Activated CD8-positive, alpha-beta T cell treated with anti-CD3 and anti-CD28 coated beads, Interleukin-2, amount 10 ng/mL, durations not matched to agents 7 days and 5 days (primary cell): Measurements from ENCODE around the gene BCL2L12. TPM values are rescaled to one million over a fixed set of nuclear protein-coding genes. Genes with fewer than 3 reads are reported as not detected.

Source experiments
- ATAC-seq: fragments of 150-1000 bp; cut with Tn5 transposase; one replicate; pipeline ENCODE4 v1.10.0; 2021; ENCODE audit warnings: moderate library complexity
- CTCF ChIA-PET: fragments of 350-600 bp; sonication (Branson Sonifier 250); formaldehyde crosslinking; loops from one replicate; lab custom pipeline; 2021; ENCODE audit warnings: antibody characterized with exemption; lab: Charles Lee
- POLR2A ChIA-PET: fragments of 350-600 bp; sonication (Branson Sonifier 250); formaldehyde crosslinking; loops from one replicate; lab custom pipeline; 2021; ENCODE audit warnings: antibody characterized with exemption; lab: Charles Lee
- DNase-seq: peaks from one replicate; pipeline ENCODE4 v3.0.0-alpha.2; 2020
- H3K27ac Mint-ChIP-seq: one replicate; pipeline ENCODE4 v1.8.0; 2021; ENCODE audit warnings: mild to moderate bottlenecking, mixed read lengths
- H3K27me3 Mint-ChIP-seq: one replicate; pipeline ENCODE4 v1.8.0; 2021; ENCODE audit warnings: low read depth, mixed read lengths
- H3K36me3 Mint-ChIP-seq: one replicate; pipeline ENCODE4 v1.8.0; 2021; ENCODE audit warnings: low read depth, mixed read lengths
- H3K4me1 Mint-ChIP-seq: one replicate; pipeline ENCODE4 v1.8.0; 2021; ENCODE audit warnings: low read depth, mixed read lengths
- H3K4me3 Mint-ChIP-seq: one replicate; pipeline ENCODE4 v1.8.0; 2021; ENCODE audit warnings: mild to moderate bottlenecking, mixed read lengths
- H3K9me3 Mint-ChIP-seq: one replicate; pipeline ENCODE4 v1.8.0; 2022; ENCODE audit warnings: mixed read lengths; ENCODE audit not compliant: insufficient read depth
- total RNA-seq, 2 experiments: library from RNA; stranded (reverse); gene quantifications; one replicate each; pipeline ENCODE4 v1.2.3, GENCODE V29; 2021

Gene BCL2L12
- total RNA-seq, 2 experiments from 2014 or later, result 84.7 to 87.7 TPM

GRCh38 chr19:49643466-49643865 is 22.3 kb upstream of the BCL2L12 start:
- CTCF ChIA-PET, result interaction anchor here (1.1 to 2.7 kb wide), 6 partner anchors 21 to 74 kb away, joined by 3 to 11 read pairs (median 6); partner anchors contain the start of gene PRMT1
- peak overlapping the region; percentile 90 for H3K4me3 Mint-ChIP-seq
- no peaks in the 10 kb centered on the region for H3K9me3 Mint-ChIP-seq
- DNase-seq (no peak), ATAC-seq (no peak)
- POLR2A ChIA-PET, result interaction anchor here (0.8 to 5.4 kb wide), 4 partner anchors 14 to 63 kb away, joined by 3 to 38 read pairs (median 7); partner anchors contain the start of genes BCL2L12, IRF3, NOSIP and PRMT1
- peaks cover 49% of the 10 kb centered on the region for H3K4me1 Mint-ChIP-seq
- H3K36me3 Mint-ChIP-seq, result peaks cover 21% of the 10 kb centered on the region
- no peak overlapping the region for H3K27ac Mint-ChIP-seq
- peaks cover 1% of the 10 kb centered on the region for H3K27me3 Mint-ChIP-seq

DNA sequence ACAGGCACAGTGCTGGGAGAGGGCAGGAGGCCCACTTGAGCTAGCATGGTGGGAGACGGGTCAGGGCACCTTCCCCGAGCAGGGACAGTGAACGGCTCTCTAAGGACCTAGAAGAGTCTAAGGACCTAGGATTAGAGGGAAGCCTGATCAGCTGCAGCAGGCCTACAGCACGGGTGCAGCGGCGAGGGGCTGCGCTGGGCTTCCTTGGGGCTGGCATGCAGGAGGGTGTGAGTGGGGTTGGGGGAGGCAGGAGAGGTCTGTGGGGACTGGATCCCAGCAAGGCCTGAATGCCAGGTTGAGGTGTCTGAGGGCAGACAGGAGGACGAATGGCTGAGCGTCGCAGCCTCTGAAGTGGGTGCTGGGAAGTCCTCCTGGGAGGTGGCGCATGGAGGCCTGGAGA is 20.1 kb upstream of the BCL2L12 start:
- peaks cover 28% of the 10 kb centered on the region for H3K36me3 Mint-ChIP-seq
- peak overlapping the region; percentile 34 for H3K27ac Mint-ChIP-seq
- H3K4me1 Mint-ChIP-seq, result peaks cover 35% of the 10 kb centered on the region
- no peak overlapping the region for H3K4me3 Mint-ChIP-seq
- CTCF ChIA-PET, result interaction anchor here (1.3 kb wide), 1 partner anchor 35 kb away, joined by 3 read pairs; no protein-coding TSS in a partner anchor
- ATAC-seq (no peak), DNase-seq (no peak)
- H3K27me3 Mint-ChIP-seq, result no peaks in the 10 kb centered on the region
- POLR2A ChIA-PET, result interaction anchor here (0.8 to 1.0 kb wide), 2 partner anchors 15 to 151 kb away, joined by 3 to 4 read pairs; no protein-coding TSS in a partner anchor
- H3K9me3 Mint-ChIP-seq, result no peaks in the 10 kb centered on the region

DNA sequence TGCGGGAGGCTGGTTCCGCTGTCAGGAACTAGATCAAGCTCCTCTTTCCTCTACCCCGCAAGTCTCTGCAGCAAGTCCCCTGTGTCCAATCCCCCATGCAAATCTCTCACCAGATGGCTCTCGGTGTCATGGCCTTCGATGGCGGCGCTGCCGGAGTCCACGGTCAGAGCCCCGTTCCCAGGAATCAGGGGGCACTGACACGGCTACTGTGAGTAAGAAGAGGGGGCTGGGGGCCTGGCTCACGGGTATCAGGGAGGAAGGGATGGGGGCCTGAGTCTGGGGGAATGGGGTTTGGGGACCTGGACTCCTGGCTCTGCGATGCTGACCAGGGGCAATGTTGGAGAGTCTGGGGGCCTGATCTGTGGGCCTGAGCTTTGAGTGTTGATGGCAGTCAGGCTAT is 19.7 kb upstream of the BCL2L12 start:
- Mint-ChIP-seq H3K4me3 (no peak overlapping the region), H3K36me3 (peaks cover 28% of the 10 kb centered on the region), H3K27me3 (no peaks in the 10 kb centered on the region), H3K9me3 (no peaks in the 10 kb centered on the region), H3K4me1 (peaks cover 31% of the 10 kb centered on the region), H3K27ac (no peak overlapping the region)
- ATAC-seq (no peak), DNase-seq (no peak)
- ChIA-PET CTCF (interaction anchor here (1.3 kb wide), 1 partner anchor 35 kb away, joined by 3 read pairs; no protein-coding TSS in a partner anchor), POLR2A (interaction anchor here (0.8 kb wide), 1 partner anchor 150 kb away, joined by 3 read pairs; no protein-coding TSS in a partner anchor)

- H3K27ac Mint-ChIP-seq, result no peak overlapping the region
- H3K36me3 Mint-ChIP-seq, result peaks cover 29% of the 10 kb centered on the region
- no peak overlapping the region for H3K4me3 Mint-ChIP-seq
- H3K9me3 Mint-ChIP-seq, result no peaks in the 10 kb centered on the region
- peaks cover 28% of the 10 kb centered on the region for H3K4me1 Mint-ChIP-seq
- no peak for ATAC-seq
- no peak for DNase-seq
- H3K27me3 Mint-ChIP-seq, result no peaks in the 10 kb centered on the region
- CTCF ChIA-PET, result no interaction called here
- POLR2A ChIA-PET, result no interaction called here
Measured at GRCh38 chr19:49646586-49646985, 19.1 kb upstream of the BCL2L12 start.

GRCh38 chr19:49651029-49651819 is 14.5 kb upstream of the BCL2L12 start:
- CTCF ChIA-PET, result no interaction called here
- H3K27me3 Mint-ChIP-seq, result no peaks in the 10 kb centered on the region
- no peak overlapping the region for H3K4me3 Mint-ChIP-seq
- H3K27ac Mint-ChIP-seq, result no peak overlapping the region
- ATAC-seq, result no peak
- no peak for DNase-seq
- POLR2A ChIA-PET, result no interaction called here
- H3K4me1 Mint-ChIP-seq, result peaks cover 1% of the 10 kb centered on the region
- peaks cover 44% of the 10 kb centered on the region for H3K36me3 Mint-ChIP-seq
- H3K9me3 Mint-ChIP-seq, result no peaks in the 10 kb centered on the region

GRCh38 chr19:49651820-49652550 is 13.7 kb upstream of the BCL2L12 start:
- ATAC-seq (no peak), DNase-seq (no peak)
- H3K27ac Mint-ChIP-seq, result no peak overlapping the region
- ChIA-PET CTCF (no interaction called here), POLR2A (no interaction called here)
- H3K9me3 Mint-ChIP-seq, result no peaks in the 10 kb centered on the region
- H3K4me3 Mint-ChIP-seq, result no peak overlapping the region
- no peaks in the 10 kb centered on the region for H3K27me3 Mint-ChIP-seq
- peaks cover 1% of the 10 kb centered on the region for H3K4me1 Mint-ChIP-seq
- peaks cover 43% of the 10 kb centered on the region for H3K36me3 Mint-ChIP-seq

- ChIA-PET POLR2A (no interaction called here), CTCF (no interaction called here)
- H3K4me3 Mint-ChIP-seq, result no peak overlapping the region
- H3K27me3 Mint-ChIP-seq, result no peaks in the 10 kb centered on the region
- ATAC-seq (no peak), DNase-seq (no peak)
- H3K4me1 Mint-ChIP-seq, result peaks cover 3% of the 10 kb centered on the region
- no peaks in the 10 kb centered on the region for H3K9me3 Mint-ChIP-seq
- H3K27ac Mint-ChIP-seq, result no peak overlapping the region
- H3K36me3 Mint-ChIP-seq, result peaks cover 44% of the 10 kb centered on the region
Measured at GRCh38 chr19:49652551-49653465, 12.9 kb upstream of the BCL2L12 start.

GRCh38 chr19:49653466-49653806 is 12.3 kb upstream of the BCL2L12 start:
- ATAC-seq, result no peak
- DNase-seq, result no peak
- Mint-ChIP-seq H3K36me3 (peaks cover 45% of the 10 kb centered on the region), H3K4me3 (no peak overlapping the region), H3K27ac (no peak overlapping the region), H3K4me1 (peaks cover 3% of the 10 kb centered on the region), H3K9me3 (no peaks in the 10 kb centered on the region), H3K27me3 (no peaks in the 10 kb centered on the region)
- CTCF ChIA-PET, result no interaction called here
- POLR2A ChIA-PET, result no interaction called here

DNA sequence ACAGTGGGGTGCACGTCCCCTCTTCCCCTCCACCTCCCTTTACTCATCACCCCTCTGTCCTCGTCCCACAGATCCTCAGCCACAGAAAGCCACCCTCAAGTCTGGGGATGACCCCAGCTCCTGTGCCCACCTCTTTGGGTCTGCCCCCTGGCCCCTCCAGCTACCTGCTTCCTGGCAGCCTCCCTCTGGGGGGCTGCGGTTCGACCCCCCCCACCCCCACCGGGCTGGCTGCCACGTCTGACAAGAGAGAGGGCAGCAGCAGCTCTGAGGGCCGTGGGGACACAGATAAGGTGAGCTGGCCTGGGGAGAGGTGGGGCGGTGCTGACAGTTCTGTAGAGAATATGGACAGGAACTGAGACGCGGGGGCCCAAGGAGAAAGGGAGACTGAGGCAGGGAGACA is 11.2 kb upstream of the BCL2L12 start:
- peaks cover 48% of the 10 kb centered on the region for H3K36me3 Mint-ChIP-seq
- peaks cover 3% of the 10 kb centered on the region for H3K4me1 Mint-ChIP-seq
- H3K27me3 Mint-ChIP-seq, result no peaks in the 10 kb centered on the region
- ChIA-PET POLR2A (no interaction called here), CTCF (interaction anchor here (1.1 kb wide), 1 partner anchor 10 kb away, joined by 3 read pairs; no protein-coding TSS in a partner anchor)
- DNase-seq, result no peak
- no peak for ATAC-seq
- H3K9me3 Mint-ChIP-seq, result no peaks in the 10 kb centered on the region
- H3K27ac Mint-ChIP-seq, result no peak overlapping the region
- no peak overlapping the region for H3K4me3 Mint-ChIP-seq

DNA sequence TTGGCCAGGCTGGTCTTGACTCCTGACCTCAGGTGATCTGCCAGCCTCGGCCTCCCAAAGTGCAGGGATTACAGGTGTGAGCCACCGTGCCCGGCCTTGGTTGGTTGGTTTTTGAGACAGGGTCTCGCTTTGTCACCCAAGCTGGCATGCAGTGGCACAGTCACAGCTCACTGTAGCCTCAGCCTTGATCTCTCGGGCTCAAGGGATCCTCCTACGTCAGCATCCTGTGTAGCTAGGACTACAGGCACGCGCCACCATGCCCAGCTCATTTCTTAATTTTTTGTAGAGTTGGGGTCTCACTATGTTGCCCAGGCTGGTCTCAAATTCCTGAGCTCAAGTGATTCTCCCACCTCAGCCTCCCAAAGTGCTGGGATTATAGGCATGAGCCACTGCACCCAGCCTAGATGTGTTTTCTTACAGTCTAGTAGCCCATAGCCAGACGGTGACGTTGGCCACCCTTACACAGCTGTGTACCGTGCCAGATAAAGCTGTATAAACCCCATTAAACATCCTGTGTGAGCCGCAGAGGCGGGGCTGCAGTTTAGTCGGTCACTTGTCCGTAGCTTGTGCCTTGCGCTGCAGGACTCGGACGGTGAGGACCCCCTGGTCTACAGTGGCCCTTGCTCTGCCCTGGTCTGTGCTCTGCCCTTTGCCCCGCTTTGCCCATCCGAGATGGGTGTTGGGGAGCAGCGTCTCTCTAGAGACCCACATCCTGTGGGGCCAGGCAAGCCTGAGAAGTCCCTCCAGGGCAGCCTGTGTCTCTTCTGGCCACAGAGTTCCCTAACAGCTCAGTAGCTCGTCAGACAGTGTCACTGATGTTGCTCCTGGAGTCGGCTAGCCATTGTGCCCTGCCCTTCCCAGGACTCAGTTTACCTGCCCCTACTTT is 9.9 kb upstream of the BCL2L12 start:
- H3K27me3 Mint-ChIP-seq, result no peaks in the 10 kb centered on the region
- DNase-seq, result no peak
- ATAC-seq, result no peak
- no peak overlapping the region for H3K4me3 Mint-ChIP-seq
- CTCF ChIA-PET, result interaction anchor here (1.1 to 1.6 kb wide), 4 partner anchors 9 to 25 kb away, joined by 3 to 5 read pairs (median 3); no protein-coding TSS in a partner anchor
- peaks cover 52% of the 10 kb centered on the region for H3K36me3 Mint-ChIP-seq
- H3K9me3 Mint-ChIP-seq, result no peaks in the 10 kb centered on the region
- peaks cover 3% of the 10 kb centered on the region for H3K4me1 Mint-ChIP-seq
- POLR2A ChIA-PET, result interaction anchor here (0.9 to 1.9 kb wide), 3 partner anchors 8 to 14 kb away, joined by 4 to 8 read pairs (median 5); partner anchors contain the start of genes BCL2L12, IRF3 and SCAF1
- H3K27ac Mint-ChIP-seq, result no peak overlapping the region
